Urinary bladder (tissue), 4 donors: ENCODE measurements around the gene RFTN1. TPM values are rescaled to one million over a fixed set of nuclear protein-coding genes. Genes with fewer than 3 reads are reported as not detected.
A peak's percentile ranks its signal among the peaks of the same experiment; 100 is the strongest.

Source experiments
- DNase-seq: peaks from one replicate; pipeline ENCODE4 v3.0.0-alpha.2; 2015; ENCODE audit errors: extremely low spot score
- H3K27ac ChIP-seq: one replicate; pipeline ENCODE4 v1.5.1; 2013; ENCODE audit warnings: low read depth, mild to moderate bottlenecking, moderate library complexity
- H3K36me3 ChIP-seq: one replicate; pipeline ENCODE4 v1.6.1; 2013; ENCODE audit warnings: mild to moderate bottlenecking, moderate library complexity; ENCODE audit not compliant: insufficient read depth
- H3K4me1 ChIP-seq: one replicate; pipeline ENCODE4 v1.6.1; 2013; ENCODE audit warnings: mild to moderate bottlenecking, moderate library complexity; ENCODE audit not compliant: insufficient read depth
- H3K4me3 ChIP-seq: one replicate; pipeline ENCODE4 v1.5.1; 2013; ENCODE audit warnings: low read depth, low read length
- WGBS: extraction: QIAGEN DNeasy Blood & Tissue Kit; methylation state at CpG from one replicate; pipeline ENCODE4 v1.1.7; 2013; 5-methylcytosine and 5-hydroxymethylcytosine counted together
- polyA plus RNA-seq: library from polyadenylated mRNA; stranded (reverse); fragments of 200-250 nt; gene quantifications from one replicate; pipeline ENCODE4 v1.2.3, GENCODE V29; 2013
- total RNA-seq: library from RNA; depleted of rRNA; stranded (reverse); fragments of >200 nt; gene quantifications from one replicate; pipeline ENCODE4 v1.2.3, GENCODE V29; 2014
- donor health status: healthy with polysubstance abuse.
- donor health status: healthy.

Gene RFTN1
- total and polyA plus RNA-seq, 2 donors, result 26.3 to 26.7 TPM

- 0% methylated on average over 1 of the region's 1 CpG for WGBS
- DNase-seq, result no peak
- Histone ChIP-seq H3K4me1 (no peaks in the 10 kb centered on the region), H3K36me3 (no peaks in the 10 kb centered on the region), H3K4me3 (no peak overlapping the region), H3K27ac (no peak overlapping the region)
Measured at GRCh38 chr3:16394639-16395038, 118.9 kb downstream of the RFTN1 start.

GRCh38 chr3:16392717-16393116 is 120.8 kb downstream of the RFTN1 start:
- DNase-seq, result peak; percentile 56
- no peak overlapping the region for H3K27ac ChIP-seq
- H3K4me3 ChIP-seq, result no peak overlapping the region
- no peaks in the 10 kb centered on the region for H3K36me3 ChIP-seq
- WGBS, result 45% methylated on average over 1 of the region's 1 CpG
- H3K4me1 ChIP-seq, result no peaks in the 10 kb centered on the region

- Histone ChIP-seq H3K27ac (no peak overlapping the region), H3K4me1 (no peaks in the 10 kb centered on the region), H3K36me3 (no peaks in the 10 kb centered on the region), H3K4me3 (no peak overlapping the region)
- peak; percentile 51 for DNase-seq
- 31% methylated on average over 1 of the region's 1 CpG for WGBS
Measured at GRCh38 chr3:16392065-16392464, 121.4 kb downstream of the RFTN1 start.

DNA sequence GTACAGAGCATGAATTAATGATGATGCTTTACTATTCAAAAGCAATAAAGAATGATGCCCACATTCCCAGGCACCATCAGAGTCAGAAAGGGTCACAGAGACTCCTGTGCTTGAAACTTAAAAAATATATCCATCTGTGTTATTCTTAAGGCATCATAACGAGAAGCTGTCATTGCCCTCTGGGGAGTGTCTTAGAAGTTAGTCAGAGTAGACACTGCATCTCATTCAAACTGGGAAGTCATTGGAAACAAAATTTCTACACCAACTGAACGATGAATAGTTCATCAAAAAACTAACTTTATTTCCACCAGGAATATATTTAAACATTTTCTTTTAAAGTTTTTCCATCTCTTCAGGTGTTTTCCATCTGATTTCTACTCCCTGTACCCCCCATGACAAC is 122.9 kb downstream of the RFTN1 start:
- DNase-seq, result no peak
- 77% methylated on average over 2 of the region's 2 CpGs for WGBS
- Histone ChIP-seq H3K4me1 (no peaks in the 10 kb centered on the region), H3K4me3 (no peak overlapping the region), H3K27ac (no peak overlapping the region), H3K36me3 (no peaks in the 10 kb centered on the region)

DNA sequence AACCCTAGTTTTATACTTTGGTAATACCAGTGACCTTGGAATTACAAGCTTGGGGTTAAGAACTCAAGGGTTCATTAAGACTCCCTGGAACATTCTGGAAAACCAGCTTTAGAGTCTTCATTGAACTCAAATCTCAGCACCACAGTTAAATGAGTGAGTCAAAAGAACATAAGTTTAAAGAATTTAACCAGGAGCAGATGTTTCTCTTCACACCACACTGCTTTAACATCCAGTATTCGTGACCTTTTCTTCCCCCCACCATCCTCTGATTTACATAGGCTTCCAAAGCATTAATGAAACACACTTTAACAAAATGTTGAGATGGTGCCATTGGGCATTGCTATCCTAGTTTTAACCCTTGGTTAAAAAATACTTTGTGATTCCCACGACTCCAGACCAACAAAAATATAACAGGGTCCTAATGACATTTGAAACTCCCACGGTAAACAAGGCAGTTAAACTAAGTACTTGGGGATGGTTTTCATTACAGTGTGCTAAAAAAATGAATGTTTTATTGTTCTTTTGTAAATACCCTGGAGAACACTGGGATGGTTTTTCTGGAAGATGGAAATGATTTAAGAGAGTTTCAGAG is 124.6 kb downstream of the RFTN1 start:
- no peak overlapping the region for H3K27ac ChIP-seq
- WGBS, result 35% methylated on average over 3 of the region's 3 CpGs
- peak; percentile 75 for DNase-seq

DNA sequence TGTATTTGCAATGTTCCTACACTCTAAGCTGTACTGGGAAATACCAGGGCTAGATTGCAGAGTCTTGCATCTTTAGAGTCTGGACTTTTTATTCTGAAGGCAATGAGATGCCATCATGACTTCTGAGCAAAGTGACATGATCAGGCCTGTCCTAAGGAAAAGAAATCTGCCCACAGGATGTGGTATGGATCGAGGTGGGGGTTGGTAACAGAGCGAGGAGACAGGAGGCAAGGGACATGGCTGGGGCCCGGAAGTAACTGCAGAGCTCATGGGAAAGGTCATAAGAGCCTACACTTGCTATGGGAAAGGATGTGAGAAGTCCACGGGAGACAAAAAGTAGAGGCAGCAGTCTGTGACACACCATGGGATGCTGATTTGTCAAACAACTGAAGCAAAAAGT is 126.9 kb downstream of the RFTN1 start:
- no peaks in the 10 kb centered on the region for H3K4me1 ChIP-seq
- no peak for DNase-seq
- WGBS, result 85% methylated on average over 4 of the region's 4 CpGs
- H3K4me3 ChIP-seq, result no peak overlapping the region
- no peak overlapping the region for H3K27ac ChIP-seq
- H3K36me3 ChIP-seq, result no peaks in the 10 kb centered on the region

More for the DNA sequence above, 124.6 kb downstream of the RFTN1 start:
- Histone ChIP-seq H3K4me3 (no peak overlapping the region), H3K4me1 (no peaks in the 10 kb centered on the region), H3K36me3 (no peaks in the 10 kb centered on the region)

DNA sequence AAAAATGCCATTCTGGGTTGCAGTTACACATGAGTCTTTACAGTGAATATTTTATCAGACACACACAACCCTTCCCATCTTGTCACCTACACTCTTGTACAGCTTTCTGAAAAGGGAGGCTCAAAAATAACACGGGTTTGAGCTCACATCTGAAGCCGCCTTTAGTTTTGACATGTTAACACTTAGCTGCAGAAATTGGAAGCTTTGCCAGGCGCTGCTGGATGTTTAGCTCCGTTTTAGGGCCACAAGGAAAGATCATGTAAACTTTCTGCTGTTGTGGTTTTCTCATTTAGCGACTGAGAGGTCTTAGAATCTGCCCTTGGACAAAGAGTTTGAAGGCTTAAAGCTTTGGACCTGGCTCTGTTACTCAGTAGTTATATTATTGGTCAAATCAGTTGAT is 128.3 kb downstream of the RFTN1 start:
- 35% methylated on average over 5 of the region's 5 CpGs for WGBS
- Histone ChIP-seq H3K4me3 (no peak overlapping the region), H3K27ac (no peak overlapping the region), H3K36me3 (no peaks in the 10 kb centered on the region), H3K4me1 (no peaks in the 10 kb centered on the region)
- no peak for DNase-seq

DNA sequence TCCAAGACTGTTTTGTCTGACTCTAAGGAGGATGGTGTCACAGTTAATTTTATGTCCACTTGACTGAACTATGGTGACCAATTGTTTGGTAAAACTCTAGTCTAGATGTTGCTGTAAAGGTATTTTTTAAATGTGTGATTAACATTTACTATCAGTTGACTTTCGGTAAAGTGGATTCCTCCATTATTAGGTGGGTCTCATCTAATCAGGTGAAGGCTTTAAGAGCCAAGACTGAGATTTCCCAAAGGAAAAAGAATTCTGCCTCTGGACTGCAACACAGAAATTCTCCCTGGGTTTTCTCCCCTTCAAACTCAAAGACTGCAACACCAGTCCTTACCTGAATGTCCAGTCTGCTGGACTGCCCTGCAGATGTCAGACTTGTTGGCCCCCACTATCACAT is 129.6 kb downstream of the RFTN1 start:
- WGBS, result 99% methylated on average over 1 of the region's 1 CpG
- DNase-seq, result no peak
- Histone ChIP-seq H3K27ac (no peak overlapping the region), H3K4me1 (no peaks in the 10 kb centered on the region), H3K36me3 (no peaks in the 10 kb centered on the region), H3K4me3 (no peak overlapping the region)

- no peaks in the 10 kb centered on the region for H3K4me1 ChIP-seq
- H3K4me3 ChIP-seq, result no peak overlapping the region
- no peak for DNase-seq
- 96% methylated on average over 5 of the region's 5 CpGs for WGBS
- no peaks in the 10 kb centered on the region for H3K36me3 ChIP-seq
- H3K27ac ChIP-seq, result no peak overlapping the region
Measured at GRCh38 chr3:16382845-16383244, 130.7 kb downstream of the RFTN1 start.

GRCh38 chr3:16381426-16381825 is 132.1 kb downstream of the RFTN1 start:
- Histone ChIP-seq H3K27ac (no peak overlapping the region), H3K4me1 (no peaks in the 10 kb centered on the region), H3K4me3 (no peak overlapping the region), H3K36me3 (no peaks in the 10 kb centered on the region)
- 92% methylated on average over 4 of the region's 4 CpGs for WGBS
- DNase-seq, result no peak

DNA sequence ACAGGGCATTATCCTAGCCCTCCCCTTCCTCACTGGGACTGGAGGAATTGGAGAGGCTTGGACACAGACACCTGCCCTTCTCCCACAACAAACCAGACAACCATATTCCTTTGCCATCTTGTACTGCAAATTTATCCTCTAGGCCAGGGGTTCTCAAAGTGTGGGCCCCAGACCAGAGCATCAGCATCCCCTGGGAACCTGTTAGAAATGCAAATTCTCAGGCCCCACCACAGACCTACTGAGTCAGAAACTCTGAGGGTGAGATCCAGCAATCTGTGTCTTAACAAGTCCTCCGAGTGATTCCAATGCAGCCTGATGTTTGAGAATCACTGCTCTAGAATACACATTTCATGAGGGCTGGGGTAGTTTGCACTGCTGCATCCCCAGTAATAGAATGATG is 133.1 kb downstream of the RFTN1 start:
- H3K4me1 ChIP-seq, result no peaks in the 10 kb centered on the region

DNA sequence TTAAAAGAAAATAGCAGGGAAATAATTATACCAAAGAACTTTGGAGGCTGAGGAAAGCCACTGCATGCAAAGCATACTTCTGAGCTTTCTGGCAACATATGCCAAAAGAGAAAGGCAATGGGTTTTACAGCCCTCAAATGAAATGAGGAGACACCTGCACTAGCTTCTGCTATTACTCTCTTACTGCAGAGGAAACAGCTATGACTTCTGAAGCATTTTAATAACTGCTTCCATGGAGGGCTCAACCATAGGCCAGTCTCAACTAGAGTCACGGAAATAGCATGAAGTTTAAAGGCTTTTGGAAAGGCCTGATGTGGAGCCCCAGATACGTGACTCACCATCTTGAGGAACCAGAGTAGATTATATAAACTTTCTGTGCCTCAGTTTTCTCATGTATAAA is 133.7 kb downstream of the RFTN1 start:
- 65% methylated on average over 2 of the region's 2 CpGs for WGBS

More for the DNA sequence above, 133.1 kb downstream of the RFTN1 start:
- no peak for DNase-seq
- Histone ChIP-seq H3K36me3 (no peaks in the 10 kb centered on the region), H3K27ac (no peak overlapping the region), H3K4me3 (no peak overlapping the region)
- WGBS, result 93% methylated on average over 1 of the region's 1 CpG

GRCh38 chr3:16378920-16379319 is 134.6 kb downstream of the RFTN1 start:
- no peak for DNase-seq
- no peaks in the 10 kb centered on the region for H3K4me1 ChIP-seq
- 76% methylated on average over 3 of the region's 3 CpGs for WGBS
- no peaks in the 10 kb centered on the region for H3K36me3 ChIP-seq
- no peak overlapping the region for H3K4me3 ChIP-seq
- H3K27ac ChIP-seq, result no peak overlapping the region

More for the DNA sequence above, 133.7 kb downstream of the RFTN1 start:
- Histone ChIP-seq H3K36me3 (no peaks in the 10 kb centered on the region), H3K4me3 (no peak overlapping the region), H3K4me1 (no peaks in the 10 kb centered on the region), H3K27ac (no peak overlapping the region)
- no peak for DNase-seq

GRCh38 chr3:16378415-16378814 is 135.1 kb downstream of the RFTN1 start:
- no peaks in the 10 kb centered on the region for H3K4me1 ChIP-seq

GRCh38 chr3:16377847-16378302 is 135.6 kb downstream of the RFTN1 start:
- WGBS, result 88% methylated on average over 15 of the region's 15 CpGs
- DNase-seq, result no peak
- no peaks in the 10 kb centered on the region for H3K36me3 ChIP-seq
- no peak overlapping the region for H3K4me3 ChIP-seq
- H3K27ac ChIP-seq, result no peak overlapping the region
- no peaks in the 10 kb centered on the region for H3K4me1 ChIP-seq

More at GRCh38 chr3:16378415-16378814, 135.1 kb downstream of the RFTN1 start:
- DNase-seq, result no peak
- Histone ChIP-seq H3K27ac (no peak overlapping the region), H3K36me3 (no peaks in the 10 kb centered on the region), H3K4me3 (no peak overlapping the region)
- 86% methylated on average over 3 of the region's 3 CpGs for WGBS
